ENCODE data around the gene RAB10. TPM values are rescaled to one million over a fixed set of nuclear protein-coding genes. Genes with fewer than 3 reads are reported as not detected.
A peak's percentile ranks its signal among the peaks of the same experiment; 100 is the strongest.

RAB10 gene
- total and polyA plus RNA-seq, 2 of the 13 experiments (the other 11 are each of a cell fraction or from before 2014, with no cell fraction given) = 48.2 to 120 TPM

GRCh38 chr2:26080356-26080755 lies 46.5 kb downstream of the RAB10 start (continued):
- no peak for TF ChIP-seq ZNF879 (CRISPR knock-in tag; IDR thresholded peaks at IDR 0.05)
- peak; percentile 54; the same call in 1 of the 2 replicates for TF ChIP-seq IRF2 (CRISPR knock-in tag; IDR thresholded peaks at IDR 0.05)
- TF ChIP-seq, protein P1, sequence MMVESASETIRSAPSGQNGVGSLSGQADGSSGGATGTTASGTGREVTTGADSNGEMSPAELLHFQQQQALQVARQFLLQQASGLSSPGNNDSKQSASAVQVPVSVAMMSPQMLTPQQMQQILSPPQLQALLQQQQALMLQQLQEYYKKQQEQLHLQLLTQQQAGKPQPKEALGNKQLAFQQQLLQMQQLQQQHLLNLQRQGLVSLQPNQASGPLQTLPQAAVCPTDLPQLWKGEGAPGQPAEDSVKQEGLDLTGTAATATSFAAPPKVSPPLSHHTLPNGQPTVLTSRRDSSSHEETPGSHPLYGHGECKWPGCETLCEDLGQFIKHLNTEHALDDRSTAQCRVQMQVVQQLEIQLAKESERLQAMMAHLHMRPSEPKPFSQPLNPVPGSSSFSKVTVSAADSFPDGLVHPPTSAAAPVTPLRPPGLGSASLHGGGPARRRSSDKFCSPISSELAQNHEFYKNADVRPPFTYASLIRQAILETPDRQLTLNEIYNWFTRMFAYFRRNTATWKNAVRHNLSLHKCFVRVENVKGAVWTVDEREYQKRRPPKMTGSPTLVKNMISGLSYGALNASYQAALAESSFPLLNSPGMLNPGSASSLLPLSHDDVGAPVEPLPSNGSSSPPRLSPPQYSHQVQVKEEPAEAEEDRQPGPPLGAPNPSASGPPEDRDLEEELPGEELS (CRISPR knock-in tag; IDR thresholded peaks at IDR 0.05) = peak; percentile 85
- TF ChIP-seq KDM6A (CRISPR knock-in tag; IDR thresholded peaks at IDR 0.05; ENCODE audit: low read depth) = peak; percentile 57; the same call in 1 of the 2 replicates
- TF ChIP-seq MIER3 (CRISPR knock-in tag; IDR thresholded peaks at IDR 0.05; ENCODE audit: borderline replicate concordance) = peak; percentile 71; the same call in 1 of the 2 replicates
- TF ChIP-seq SP5 (CRISPR knock-in tag; IDR thresholded peaks at IDR 0.05; ENCODE audit: borderline replicate concordance, low read depth) = peak; percentile 69; the same call in 1 of the 2 replicates
- no peak for TF ChIP-seq WIZ (CRISPR knock-in tag; IDR thresholded peaks at IDR 0.05)
- TF ChIP-seq ZSCAN21 (CRISPR knock-in tag; IDR thresholded peaks at IDR 0.05; ENCODE audit: borderline replicate concordance) = no peak
- TF ChIP-seq HHEX (CRISPR knock-in tag; IDR thresholded peaks at IDR 0.05) = peak; percentile 70
- TF ChIP-seq GATAD2A (CRISPR knock-in tag; IDR thresholded peaks at IDR 0.05) = peak; percentile 92
- TF ChIP-seq SSRP1 (CRISPR knock-in tag; IDR thresholded peaks at IDR 0.05) = 0 out of 2 replicates have a peak, but pooled peaks have one; percentile 78
- peak; percentile 89 for TF ChIP-seq SOX5 (CRISPR knock-in tag; IDR thresholded peaks at IDR 0.05; ENCODE audit: borderline replicate concordance)
- TF ChIP-seq GZF1 (CRISPR knock-in tag; IDR thresholded peaks at IDR 0.05) = no peak
- 0 out of 2 replicates have a peak, but pooled peaks have one; percentile 52 for TF ChIP-seq HDAC1 (CRISPR knock-in tag; IDR thresholded peaks at IDR 0.05)
- no peak for TF ChIP-seq ZNF660 (CRISPR knock-in tag; IDR thresholded peaks at IDR 0.05; ENCODE audit: borderline replicate concordance, low read depth)
- peak; percentile 25; the same call in 1 of the 2 replicates for TF ChIP-seq CREB1 (IDR thresholded peaks at IDR 0.05)
- peak; percentile 62 for TF ChIP-seq CREB1 (CRISPR knock-in tag; IDR thresholded peaks at IDR 0.05)
- no peak for TF ChIP-seq ZNF546 (CRISPR knock-in tag; conservative IDR thresholded peaks at IDR 0.05)
- peak; percentile 52; the same call in 1 of the 2 replicates for TF ChIP-seq ZNF652 (CRISPR knock-in tag; IDR thresholded peaks at IDR 0.05; ENCODE audit: borderline replicate concordance, low read depth)
- TF ChIP-seq ZBTB21 (CRISPR knock-in tag; IDR thresholded peaks at IDR 0.05) = peak; percentile 35; the same call in 1 of the 2 replicates
- peak; percentile 36; the same call in 1 of the 2 replicates for TF ChIP-seq ZNF331 (CRISPR knock-in tag; IDR thresholded peaks at IDR 0.05)
- TF ChIP-seq SOX6 (IDR thresholded peaks at IDR 0.05) = no peak
- TF ChIP-seq SOX6 (CRISPR knock-in tag; IDR thresholded peaks at IDR 0.05) = peak; percentile 90
- peak; percentile 61 for TF ChIP-seq NR2F6 (IDR thresholded peaks at IDR 0.05)
- TF ChIP-seq NR2F6 (CRISPR knock-in tag; IDR thresholded peaks at IDR 0.05) = peak; percentile 78
- TF ChIP-seq CEBPG (CRISPR knock-in tag; IDR thresholded peaks at IDR 0.05) = peak; percentile 88
- TF ChIP-seq SNRNP70 (IDR thresholded peaks at IDR 0.05; ENCODE audit: low read depth, low read length) = no peak
- no peak for TF ChIP-seq MBNL3 (CRISPR knock-in tag; conservative IDR thresholded peaks at IDR 0.05)
- no peak for TF ChIP-seq ETV6 (CRISPR knock-in tag; conservative IDR thresholded peaks at IDR 0.05)
- 0 out of 2 replicates have a peak, but pooled peaks have one; percentile 22 for TF ChIP-seq NFE2L2 (IDR thresholded peaks at IDR 0.05; ENCODE audit: low read length)
- no peak for TF ChIP-seq ZUFSP (CRISPR knock-in tag; IDR thresholded peaks at IDR 0.05; ENCODE audit: borderline replicate concordance)
- TF ChIP-seq ZNF597 (CRISPR knock-in tag; IDR thresholded peaks at IDR 0.05) = no peak

All from HepG2 (cell line).